ENCODE results near the gene PARL.

PARL gene

DNA sequence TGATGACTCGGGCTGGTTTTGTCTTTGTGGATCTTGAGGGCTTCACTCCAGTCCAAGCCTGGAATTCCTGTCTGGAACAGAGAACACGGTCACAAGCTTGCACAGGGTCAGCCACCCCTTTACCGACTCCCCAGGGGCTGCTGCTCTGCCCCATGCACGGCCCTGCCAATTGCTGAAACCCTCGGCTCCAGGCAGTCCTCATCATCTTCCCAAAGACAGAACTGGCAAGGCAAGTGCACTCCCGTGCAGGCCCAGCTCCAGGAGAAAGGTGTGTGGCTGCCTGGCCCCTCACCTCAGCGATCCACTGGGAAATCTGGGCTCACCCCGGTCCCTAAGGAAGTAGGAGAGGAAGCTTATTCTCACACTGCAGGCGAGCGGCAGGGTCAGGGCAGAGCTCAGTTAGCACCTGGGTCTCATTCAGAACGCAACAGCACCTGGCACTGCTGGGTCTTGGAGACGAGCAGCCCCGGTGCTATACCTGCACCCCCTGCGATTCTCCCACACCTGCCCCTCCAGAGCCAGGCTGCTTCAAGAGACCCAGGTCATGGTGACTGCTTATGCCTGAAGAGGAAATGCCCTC is 66.5 kb downstream of the PARL start:
- DNase-seq (ENCODE audit: low spot score), result no peak

DNA sequence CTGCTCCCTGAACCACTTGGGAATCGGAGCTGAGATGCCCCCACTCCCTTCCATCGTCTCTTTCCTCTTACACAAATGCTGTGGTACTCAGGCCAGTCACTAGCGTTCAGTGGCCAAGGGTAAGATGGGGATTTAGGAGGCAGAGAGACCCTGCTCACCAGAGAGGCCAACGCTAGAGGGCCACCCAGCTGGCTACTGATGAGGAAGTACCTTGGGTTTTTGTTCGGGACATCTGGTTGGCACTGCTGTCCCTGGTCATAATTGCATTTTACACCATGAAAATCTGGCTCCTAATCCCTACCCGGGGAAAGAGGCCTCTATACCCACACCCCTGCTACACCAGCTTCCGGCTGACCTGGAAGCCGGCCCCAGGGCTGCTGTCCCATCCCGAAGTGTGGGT is 67.0 kb downstream of the PARL start:
- no peak for DNase-seq (ENCODE audit: low spot score)

DNA sequence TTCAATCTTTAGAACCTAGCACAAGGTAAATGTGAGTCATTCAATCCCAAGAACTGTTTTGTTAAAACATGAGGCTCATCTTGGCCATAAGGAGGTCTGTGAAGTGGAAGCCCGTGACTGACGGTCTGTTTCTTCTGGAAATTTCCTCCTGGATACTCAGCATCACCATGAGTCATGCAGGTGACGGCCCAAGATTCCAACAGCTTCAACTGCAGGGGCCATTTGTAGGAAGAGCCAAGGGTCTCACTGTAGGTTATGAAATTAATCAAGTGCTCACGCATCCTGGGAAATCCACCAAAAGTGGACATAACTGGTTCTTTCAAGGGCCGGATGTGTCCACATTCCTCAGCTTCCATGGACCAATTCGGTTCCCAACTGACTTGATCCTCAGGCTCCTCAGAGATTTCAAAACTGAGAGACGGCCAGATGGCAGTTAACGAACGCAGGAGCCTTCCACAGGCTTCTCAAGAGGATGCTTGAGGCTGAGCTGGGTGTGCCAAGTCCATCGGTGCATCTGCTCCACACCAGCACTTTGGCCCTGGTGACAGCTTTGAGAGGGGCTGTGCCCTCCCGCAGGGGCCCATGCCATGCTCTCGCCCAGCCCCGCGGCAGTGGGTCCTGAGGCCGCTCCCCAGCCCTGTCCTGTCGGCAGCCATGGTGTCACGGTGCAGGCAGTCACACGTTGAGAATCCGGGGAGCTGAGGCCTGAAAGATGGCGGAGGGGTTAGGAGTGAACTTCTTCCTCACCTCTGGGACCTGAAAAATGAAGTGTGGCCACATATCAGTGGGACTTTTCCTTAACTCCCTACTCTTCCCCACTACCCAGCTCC is 67.8 kb downstream of the PARL start:
- no peak for DNase-seq (ENCODE audit: low spot score)

DNA sequence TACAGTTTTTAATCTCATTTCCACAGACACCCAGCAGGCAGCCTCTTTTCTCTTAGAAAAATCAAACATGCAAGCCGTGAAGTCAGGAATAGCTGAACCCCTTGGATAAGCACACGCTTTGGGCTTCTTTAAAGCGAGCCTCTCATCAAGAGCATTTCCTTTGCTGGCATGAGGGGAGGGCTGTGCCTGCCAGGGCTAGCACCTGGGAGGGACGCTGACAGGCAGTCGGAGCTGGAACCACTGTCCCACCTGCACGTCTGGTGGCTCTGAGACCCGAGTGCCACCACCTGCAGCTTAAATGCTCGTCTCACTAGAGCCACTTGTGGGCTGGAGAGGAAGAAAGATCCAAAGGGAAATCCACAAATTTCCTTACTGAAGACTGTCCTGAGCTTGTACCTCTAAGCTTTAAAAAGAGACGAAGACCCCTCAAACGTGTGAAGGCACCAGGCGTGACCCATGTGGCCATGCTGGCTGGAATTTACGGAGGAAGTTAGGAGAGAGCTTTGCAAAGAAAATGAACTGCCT is 68.7 kb downstream of the PARL start:
- DNase-seq (ENCODE audit: low spot score), result no peak

DNA sequence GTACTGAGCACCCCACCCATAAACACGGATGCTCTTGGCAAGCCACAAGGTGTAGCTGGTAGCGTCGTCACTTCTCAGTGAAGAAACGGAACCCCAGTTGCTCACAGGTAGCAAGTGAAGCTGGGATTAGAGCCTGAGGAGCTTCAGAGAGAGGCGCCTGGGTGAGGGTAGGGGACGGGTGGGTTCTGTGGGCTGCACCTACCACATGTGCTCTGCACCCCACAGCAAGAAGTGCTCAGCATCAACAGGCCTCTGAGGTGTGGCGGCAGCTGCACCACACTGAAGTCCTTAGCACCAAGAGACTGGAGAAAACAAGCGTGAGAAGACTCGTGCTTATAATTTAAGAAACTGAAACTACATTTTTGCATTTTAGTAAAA is 69.1 kb downstream of the PARL start:
- no peak for DNase-seq (ENCODE audit: low spot score)

DNA sequence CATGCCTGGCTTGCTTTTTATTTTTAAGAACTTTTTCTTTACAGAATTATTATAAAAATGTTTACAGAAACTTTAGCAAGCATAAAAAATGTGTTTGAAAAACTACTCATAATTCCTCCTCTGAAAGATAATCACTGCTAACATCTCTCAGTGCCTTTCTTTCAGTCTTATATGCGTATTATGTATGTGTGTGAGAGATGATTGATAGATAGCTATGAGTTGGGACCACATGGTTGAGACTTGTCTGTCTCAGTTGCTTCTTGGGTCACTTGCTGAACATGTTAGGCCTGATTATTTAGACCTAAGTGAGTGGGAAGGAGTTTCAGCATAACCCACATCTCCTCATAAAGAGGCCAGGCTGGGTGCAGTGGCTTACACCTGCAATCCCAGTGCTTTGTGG is 70.4 kb downstream of the PARL start:
- DNase-seq (ENCODE audit: low spot score), result no peak

DNA sequence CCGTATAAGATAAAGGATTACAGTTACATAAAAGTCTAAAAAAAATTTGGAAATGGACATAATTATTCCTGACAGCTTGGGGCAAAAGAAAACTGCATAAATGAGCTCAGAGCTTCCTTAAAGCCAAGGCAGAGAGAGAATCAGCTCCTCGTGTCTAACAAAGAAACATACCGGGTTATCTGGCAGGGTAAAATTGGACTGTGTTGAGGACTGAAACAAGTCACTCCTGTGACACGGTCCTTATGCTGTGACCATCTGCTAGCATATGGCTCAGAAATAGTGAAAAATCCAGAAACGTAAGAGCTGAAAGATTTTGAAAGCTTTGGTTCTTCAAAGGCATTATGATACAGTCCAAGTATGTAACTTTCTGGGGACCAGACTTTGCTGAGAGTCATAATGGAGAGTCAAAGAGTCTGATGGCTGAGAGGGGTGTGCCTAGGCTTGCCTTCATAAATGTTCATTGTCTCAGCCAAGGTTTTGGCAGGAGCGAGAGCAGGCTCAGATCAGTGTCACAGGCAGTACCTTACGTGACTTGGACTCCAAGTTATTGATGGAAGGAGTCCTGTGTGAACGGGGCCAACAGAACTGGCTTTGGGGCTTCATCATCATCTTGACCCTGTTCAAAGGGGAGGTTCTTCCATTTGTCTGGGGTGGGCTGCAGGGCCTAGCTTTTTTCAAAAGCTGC is 71.8 kb downstream of the PARL start:
- DNase-seq (ENCODE audit: low spot score), result no peak

DNA sequence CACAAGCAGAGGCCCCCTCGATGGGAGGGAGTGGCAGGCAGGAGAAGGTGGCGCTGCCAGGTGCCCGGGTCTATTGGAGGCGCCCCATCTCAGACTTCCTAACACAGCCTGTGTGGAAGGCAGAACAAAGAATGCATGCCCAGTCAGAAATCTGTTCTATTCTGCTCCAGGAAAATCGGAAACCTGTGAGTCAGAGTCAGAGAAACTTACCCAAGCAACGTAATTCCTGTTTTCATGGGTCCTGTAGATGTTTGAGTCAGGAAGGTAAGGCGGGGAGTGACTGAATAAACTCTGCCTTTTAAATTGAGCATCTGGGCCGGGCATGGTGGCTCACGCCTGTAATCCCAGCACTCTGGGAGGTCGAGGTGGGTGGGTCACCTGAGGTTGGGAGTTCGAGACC is 73.0 kb downstream of the PARL start:
- DNase-seq (ENCODE audit: low spot score), result no peak

DNA sequence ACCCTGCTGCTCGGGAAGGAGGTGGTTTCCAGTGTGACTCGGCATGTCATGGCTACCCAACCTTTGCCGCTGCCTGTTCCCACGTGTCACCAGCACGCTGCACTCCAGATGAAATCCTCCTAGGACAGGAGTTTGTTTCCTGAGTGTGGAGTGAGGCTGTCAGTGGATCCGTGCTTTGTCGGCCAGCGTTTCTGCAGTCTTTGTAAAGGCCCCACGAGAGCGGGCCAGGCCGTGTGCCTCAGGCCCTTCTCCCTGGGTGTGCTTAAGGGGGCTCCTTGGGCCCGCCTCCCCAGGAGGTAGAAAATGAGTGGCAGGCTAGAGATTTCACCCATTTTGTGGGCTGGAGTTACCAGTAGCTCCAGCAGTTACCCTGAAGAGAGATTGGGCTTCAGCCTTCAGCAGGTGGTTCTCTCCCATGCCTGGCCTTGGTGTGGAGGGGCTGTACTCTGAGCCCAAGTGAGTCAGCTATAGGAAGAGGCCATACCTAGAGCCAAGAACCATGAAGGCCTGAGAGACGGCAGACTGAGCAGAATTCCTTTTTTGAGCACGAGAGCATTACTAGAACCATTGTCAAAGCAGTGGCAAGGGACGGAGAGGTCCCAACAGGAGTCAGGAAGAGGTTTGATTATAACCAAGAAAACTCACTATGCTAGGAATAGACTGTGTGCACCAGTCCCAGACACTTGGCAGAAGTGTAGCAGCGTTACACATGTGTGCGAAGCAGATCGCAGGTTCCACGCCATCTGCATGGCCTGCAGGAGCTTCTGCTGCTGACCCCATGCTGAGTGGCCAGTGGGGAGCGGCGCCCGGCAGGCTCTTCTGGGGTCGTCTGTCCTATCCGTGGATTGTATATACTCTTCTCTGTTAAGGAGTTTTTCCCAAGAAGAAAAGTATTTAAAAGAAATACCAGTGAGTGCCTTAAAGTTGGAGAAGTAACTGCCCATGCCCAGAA is 73.8 kb downstream of the PARL start:
- no peak for DNase-seq (ENCODE audit: low spot score)

DNA sequence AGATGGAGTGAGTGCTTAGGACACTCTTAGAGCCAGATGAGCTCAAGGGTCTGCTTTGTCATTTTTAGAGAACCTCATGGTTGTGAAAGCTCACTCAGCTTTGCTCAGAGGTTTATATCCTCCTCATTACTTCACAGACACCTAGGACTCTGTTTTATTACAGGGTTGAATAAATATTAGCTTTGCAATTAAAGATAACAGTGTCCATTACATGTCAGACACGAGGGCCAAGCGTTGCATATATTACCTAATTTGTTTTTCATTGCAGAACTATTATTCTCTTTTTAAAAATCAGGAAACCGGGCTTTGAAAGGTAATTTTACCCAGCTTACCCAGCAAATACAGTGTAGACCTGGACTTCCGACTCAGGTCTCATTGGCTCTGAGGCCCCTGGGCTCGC is 75.4 kb downstream of the PARL start:
- no peak for DNase-seq (ENCODE audit: low spot score)

DNA sequence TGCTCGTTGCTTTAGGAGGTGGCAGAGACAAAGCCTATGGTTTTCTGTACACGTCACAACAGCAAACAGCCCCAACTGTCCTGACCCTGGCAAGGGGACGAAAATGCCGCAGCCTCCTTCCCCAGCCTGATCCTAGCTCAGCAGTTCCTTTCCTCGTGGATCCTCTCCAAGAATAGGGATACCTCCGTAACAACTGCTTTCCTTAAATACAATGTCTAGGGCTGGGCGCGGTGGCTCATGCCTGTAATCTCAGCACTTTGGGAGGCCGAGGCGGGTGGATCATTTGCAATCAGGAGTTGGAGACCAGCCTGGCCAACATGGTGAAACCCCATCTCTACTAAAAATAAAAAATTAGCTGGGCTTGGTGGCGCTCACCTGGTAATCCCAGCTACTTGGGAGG is 76.3 kb downstream of the PARL start:
- no peak for DNase-seq (ENCODE audit: low spot score)

DNA sequence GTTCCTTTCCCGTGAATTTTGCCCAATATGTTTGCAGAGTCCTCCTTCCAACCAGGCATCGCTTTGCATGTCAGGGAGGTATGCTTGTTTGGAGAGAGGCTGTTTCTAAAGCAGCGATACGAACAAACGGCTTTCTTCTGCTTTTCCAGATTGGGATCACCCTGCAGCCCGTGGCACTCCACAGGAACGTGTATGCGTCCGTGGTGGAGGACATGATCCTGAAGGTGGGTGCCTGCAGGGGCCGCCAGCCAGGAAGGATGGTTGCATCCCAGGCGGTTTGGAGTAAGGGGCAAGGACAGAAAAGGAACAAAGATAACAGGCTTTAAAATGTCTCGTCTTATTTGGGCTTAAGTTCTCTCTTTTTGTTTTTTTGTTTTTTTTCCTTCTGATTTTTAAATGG is 76.8 kb downstream of the PARL start:
- DNase-seq (ENCODE audit: low spot score), result no peak

DNA sequence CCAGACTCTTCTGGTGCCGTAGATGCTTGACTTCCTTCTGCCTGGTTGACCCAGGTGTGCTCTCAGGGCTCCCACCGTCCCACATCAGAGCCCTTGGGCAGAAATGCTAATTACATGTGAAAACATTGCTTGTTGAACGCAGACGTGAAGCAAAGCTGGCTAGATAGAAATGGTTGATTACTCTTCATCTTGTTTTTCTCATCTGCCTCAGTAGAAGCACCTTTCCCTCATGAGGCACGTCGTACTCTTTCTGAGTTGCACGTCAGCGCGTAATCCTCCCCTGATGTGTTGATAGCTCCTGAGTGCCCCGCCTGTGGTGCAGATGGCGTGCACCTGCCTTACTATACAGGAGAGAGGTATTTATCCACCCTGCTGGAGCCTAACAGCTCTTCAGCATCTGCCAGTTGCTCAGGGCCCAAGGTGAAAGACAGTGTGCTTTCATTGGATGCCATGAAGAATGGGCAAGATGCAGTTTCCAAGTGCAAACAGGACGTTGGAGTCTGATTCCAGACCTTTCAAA is 77.4 kb downstream of the PARL start:
- no peak for DNase-seq (ENCODE audit: low spot score)

DNA sequence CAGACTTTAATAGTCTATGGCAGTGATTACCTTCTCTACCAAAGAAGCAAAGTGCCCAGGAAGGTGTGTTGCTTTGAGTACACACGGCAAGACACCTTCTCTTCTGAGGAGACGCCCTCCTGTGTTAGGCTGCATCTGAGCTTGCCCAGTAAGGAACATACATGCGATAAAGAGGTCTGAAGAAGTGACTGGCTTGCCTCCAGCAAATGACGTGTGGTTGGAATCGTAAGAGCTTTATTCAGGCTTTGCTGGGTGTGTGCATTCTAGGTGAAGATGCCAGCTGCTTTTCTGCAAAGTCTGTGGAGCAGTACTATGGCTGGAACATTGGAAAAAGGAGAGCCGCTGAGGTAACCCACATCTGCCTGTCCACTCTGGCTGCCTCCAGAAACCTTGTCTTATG is 81.7 kb downstream of the PARL start:
- no peak for DNase-seq (ENCODE audit: low spot score)

DNA sequence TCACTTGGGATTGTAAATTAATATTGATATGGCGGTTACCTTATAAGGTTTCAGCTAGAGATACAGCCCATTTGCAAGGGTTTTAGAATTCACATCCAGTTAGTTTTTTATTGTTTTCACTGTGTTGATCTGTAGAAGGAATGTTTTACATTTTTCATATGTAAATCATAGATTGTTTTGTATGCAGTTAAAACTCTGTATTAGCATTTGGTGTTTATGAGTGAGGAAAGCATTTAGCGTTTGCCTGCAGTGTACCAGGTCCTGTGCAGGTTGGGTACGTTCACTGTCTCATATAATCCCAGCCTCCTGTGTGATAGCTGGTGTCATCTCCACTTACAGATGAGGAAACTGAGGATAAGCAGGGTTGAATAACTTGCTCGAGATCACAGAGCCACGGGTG is 83.1 kb downstream of the PARL start:
- no peak for DNase-seq (ENCODE audit: low spot score)

DNA sequence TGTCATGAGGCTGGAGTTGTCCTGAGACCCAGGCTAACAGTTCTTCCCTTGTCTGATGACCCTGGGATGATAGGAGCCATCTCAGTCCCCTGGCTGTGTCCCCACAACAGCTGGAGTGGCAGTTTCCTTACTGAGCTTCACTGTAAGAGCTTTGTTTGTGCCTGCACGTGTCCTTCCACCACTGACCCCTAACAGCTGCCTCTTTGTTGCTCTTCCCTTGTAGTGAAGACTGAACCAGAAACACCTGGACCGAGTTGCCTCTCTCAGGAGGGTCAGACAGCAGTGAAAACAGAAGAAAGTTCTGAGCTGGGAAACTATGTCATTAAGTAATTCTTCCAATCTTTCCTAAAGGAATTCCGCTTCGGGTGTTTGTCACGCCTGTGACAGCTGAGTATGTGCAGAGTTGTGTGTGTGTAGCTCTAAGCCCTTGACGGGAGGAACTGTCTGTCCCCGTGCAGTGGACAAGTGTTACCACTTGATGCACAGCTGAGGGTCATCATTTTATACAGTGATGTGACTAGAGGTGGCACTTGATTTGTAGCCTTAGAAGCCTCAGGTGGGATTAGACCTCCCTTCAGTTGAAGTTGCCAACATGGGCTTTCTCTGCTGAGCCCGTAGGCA is 84.3 kb downstream of the PARL start:
- no peak for DNase-seq (ENCODE audit: low spot score)

DNA sequence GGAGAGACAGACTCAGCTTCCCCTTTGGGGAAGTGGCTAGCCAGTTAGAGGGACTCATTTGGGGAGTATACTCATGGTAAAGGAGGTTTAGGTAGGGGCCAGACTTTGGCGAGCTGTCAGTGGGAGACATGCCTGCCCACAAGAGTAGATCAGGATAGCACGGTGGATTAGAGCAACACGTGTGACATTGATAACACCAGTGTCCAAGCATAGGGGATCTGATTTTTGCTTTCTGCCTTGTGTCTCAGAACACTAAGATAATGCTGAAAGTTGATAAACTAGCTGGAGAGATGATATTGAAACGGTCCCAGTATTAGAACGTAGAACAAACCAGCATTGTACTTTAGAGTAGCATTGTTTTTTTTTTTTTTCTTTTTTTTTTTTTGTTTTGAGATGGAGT is 85.2 kb downstream of the PARL start:
- no peak for DNase-seq (ENCODE audit: low spot score)

DNA sequence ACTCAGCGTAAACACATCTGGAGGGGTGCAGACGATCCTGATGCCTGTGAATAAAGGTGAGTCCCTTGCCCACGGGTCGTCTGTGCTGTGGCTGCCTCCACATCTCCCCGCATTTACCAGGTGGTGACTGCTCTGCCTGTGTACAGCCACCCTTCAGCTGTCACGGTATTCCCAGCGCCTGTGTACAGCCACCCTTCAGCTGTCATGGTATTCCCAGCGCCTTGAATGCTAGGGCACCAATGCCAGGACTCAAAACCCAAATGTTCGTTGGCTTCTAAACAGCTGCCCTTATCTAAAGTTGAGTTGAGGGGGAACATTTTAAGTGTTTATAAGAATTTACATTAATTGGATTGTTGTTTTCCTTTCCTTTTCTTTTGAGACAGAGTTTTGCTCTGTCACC is 86.7 kb downstream of the PARL start:
- no peak for DNase-seq (ENCODE audit: low spot score)

DNA sequence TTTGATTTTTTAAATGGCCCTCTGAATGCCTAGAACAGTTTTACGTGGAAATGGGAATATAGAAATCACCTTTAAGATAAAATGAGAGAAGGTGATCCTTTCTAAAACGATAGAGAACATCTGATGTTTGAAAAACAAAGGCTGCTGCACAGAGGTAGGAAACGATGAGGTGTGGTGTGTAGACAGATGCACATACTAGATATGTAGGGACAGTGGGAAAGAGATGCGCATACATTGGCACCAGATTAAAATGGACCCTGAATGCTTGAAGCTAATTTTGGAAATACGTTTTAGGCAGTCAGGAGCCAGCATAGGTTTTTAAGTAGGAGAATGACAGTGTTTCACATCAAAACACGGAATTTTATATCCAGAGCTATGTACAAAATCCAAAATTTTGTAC is 88.3 kb downstream of the PARL start:
- DNase-seq (ENCODE audit: low spot score), result no peak

DNA sequence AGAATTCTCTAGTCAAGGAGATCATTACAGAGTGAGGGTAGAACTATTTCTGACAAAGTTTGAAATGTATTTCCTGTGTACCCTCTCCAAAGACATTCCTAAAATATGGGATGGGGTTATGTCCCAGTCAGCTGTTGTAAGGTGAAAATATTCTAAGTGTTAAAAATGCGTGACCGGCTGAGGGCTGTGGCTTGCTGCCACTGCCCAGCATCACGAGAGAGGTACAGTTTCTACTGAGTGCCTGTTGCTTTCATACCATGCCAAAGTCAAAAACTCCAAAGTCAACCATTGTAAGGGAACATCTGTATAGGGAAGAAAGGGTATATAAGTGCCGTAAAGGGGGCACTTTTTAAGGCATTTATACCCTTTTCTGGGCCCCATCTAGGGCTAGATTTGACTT is 90.2 kb downstream of the PARL start:
- no peak for DNase-seq (ENCODE audit: low spot score)

DNA sequence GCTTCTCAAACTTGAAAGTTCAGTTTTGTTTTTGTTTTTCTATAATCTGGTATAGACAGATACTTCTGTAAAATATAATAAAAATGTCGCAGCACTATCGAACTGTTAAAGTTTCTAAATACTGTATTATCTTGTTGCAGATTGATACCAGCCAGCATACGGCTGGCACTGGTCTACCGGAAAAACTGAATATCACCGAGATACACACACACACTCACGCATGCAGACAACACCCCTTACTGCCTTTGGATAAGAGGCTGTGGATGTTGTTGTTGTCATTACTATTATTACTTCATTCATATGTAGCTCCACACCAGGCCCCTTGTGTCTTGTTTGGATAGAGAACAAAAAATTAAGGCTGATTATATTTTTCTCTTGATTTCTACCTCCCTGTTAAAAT is 91.7 kb downstream of the PARL start:
- DNase-seq (ENCODE audit: low spot score), result no peak

All from hematopoietic multipotent progenitor cell treated with erythropoietin and hydrocortisone succinate and interleukin-3 and kit ligand, for 17 days (in vitro differentiated cells).